Hepatocyte (in vitro differentiated cells): ENCODE data around the gene SLC19A2. TPM values are rescaled to one million over a fixed set of nuclear protein-coding genes. Genes with fewer than 3 reads are reported as not detected.

Experiments used
- DNase-seq: peaks from one replicate; pipeline ENCODE4 v3.0.0-alpha.2; 2016; ENCODE audit warnings: low spot score
- H2AFZ ChIP-seq: fragments of 200-600 bp; sonication (generic); 2 replicates; pipeline ENCODE4 v1.6.0; 2016; ENCODE audit warnings: antibody characterized with exemption, mild to moderate bottlenecking
- H3K27ac ChIP-seq: fragments of 200-600 bp; sonication (generic); 2 replicates; pipeline ENCODE4 v1.5.1; 2016; ENCODE audit warnings: mild to moderate bottlenecking
- H3K27me3 ChIP-seq: fragments of 200-600 bp; sonication (generic); 2 replicates; pipeline ENCODE4 v1.6.1; 2016
- H3K36me3 ChIP-seq: fragments of 200-600 bp; sonication (generic); replicated peaks from 2 replicates; pipeline ENCODE4 v1.5.1; 2016; ENCODE audit warnings: low read depth; ENCODE audit not compliant: insufficient read depth
- H3K4me1 ChIP-seq: fragments of 200-600 bp; sonication (generic); 2 replicates; pipeline ENCODE4 v1.5.1; 2016; ENCODE audit warnings: mild to moderate bottlenecking, moderate library complexity; ENCODE audit not compliant: insufficient read depth
- H3K4me2 ChIP-seq: fragments of 200-600 bp; sonication (generic); 2 replicates; pipeline ENCODE4 v1.6.0; 2016
- H3K4me3 ChIP-seq: fragments of 200-600 bp; sonication (generic); 2 replicates; pipeline ENCODE4 v1.5.1; 2016; ENCODE audit warnings: mild to moderate bottlenecking
- H3K79me2 ChIP-seq: fragments of 200-600 bp; sonication (generic); 2 replicates; pipeline ENCODE4 v1.6.0; 2017; ENCODE audit warnings: mild to moderate bottlenecking
- H3K9me2 ChIP-seq: fragments of 200-600 bp; sonication (generic); replicated peaks from 2 replicates; pipeline ENCODE4 v1.6.0; 2017; ENCODE audit warnings: mild to moderate bottlenecking; ENCODE audit not compliant: insufficient read depth
- H3K9me3 ChIP-seq: fragments of 200-600 bp; sonication (generic); 2 replicates; pipeline ENCODE4 v1.5.1; 2016; ENCODE audit warnings: low read depth, mild to moderate bottlenecking
- H4K20me1 ChIP-seq: fragments of 200-600 bp; sonication (generic); 2 replicates; pipeline ENCODE4 v1.6.0; 2016; ENCODE audit warnings: mild to moderate bottlenecking; ENCODE audit not compliant: insufficient read depth, poor library complexity, severe bottlenecking
- EZH2 ChIP-seq: fragments of 200-600 bp; sonication (generic); IDR thresholded peaks from 2 replicates; pipeline ENCODE4 v1.6.1; 2016; ENCODE audit warnings: antibody characterized with exemption, mild to moderate bottlenecking, borderline replicate concordance
- EZH2phosphoT487 ChIP-seq: fragments of 200-600 bp; sonication (generic); IDR thresholded peaks from one replicate; pipeline ENCODE4 v1.6.1; 2018; ENCODE audit warnings: antibody characterized with exemption, mild to moderate bottlenecking, low read depth, moderate library complexity; ENCODE audit not compliant: unreplicated experiment, severe bottlenecking
- WGBS: methylation state at CpG from one replicate; pipeline ENCODE4 v1.1.6; 2016; ENCODE audit warnings: low lambda C conversion rate; ENCODE audit errors: missing lambda C conversion rate; 5-methylcytosine and 5-hydroxymethylcytosine counted together
- polyA plus RNA-seq: library from polyadenylated mRNA; unstranded; fragments of >200 nt; fragmentation: Nextera tagmentation; extraction: Ambion mirVana; gene quantifications from 2 replicates; pipeline ENCODE4 v1.2.1, GENCODE V29; 2016
- total RNA-seq: library from RNA; depleted of rRNA; stranded (reverse); fragments of >200 nt; gene quantifications from 2 replicates; pipeline ENCODE4 v1.2.3, GENCODE V29; 2014
- TF ChIP-seq, protein P1 (sequence below): fragments of 200-600 bp; sonication (generic); IDR thresholded peaks from 2 replicates; pipeline ENCODE4 v1.5.1; 2016; ENCODE audit warnings: antibody characterized with exemption, mild to moderate bottlenecking; ENCODE audit not compliant: poor library complexity

Gene SLC19A2
- total and polyA plus RNA-seq, 2 experiments from 2014 or later = 15.0 to 41.7 TPM

DNA sequence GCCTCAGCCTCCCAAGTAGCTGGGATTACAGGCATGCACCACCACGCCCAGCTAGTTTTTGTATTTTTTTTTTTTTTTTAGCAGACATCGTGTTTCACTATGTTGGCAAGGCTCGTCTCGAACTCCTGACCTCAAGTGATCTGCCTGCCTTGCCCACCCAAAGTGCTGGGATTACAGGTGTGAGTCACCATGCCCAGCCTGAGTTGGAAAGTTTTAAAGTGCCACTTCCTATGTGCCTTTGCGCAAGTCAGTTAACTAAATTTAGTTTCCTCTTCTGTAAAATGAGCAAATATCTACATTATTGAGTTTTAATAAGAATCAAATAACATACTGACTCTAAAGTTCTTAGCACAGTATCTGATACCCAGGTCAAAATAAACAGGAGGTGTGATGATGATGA, 12.4 kb downstream of the SLC19A2 start:
- no peaks in the 10 kb centered on the region for H3K9me2 ChIP-seq
- WGBS = 98% methylated on average over 5 of the region's 5 CpGs
- H3K4me1 ChIP-seq = no peaks in the 10 kb centered on the region
- peaks cover 51% of the 10 kb centered on the region for H3K79me2 ChIP-seq
- H3K9me3 ChIP-seq = no peaks in the 10 kb centered on the region
- peaks cover 17% of the 10 kb centered on the region for H4K20me1 ChIP-seq
- no peak overlapping the region for H2AFZ ChIP-seq
- no peak overlapping the region for H3K4me3 ChIP-seq
- TF ChIP-seq, protein P1, sequence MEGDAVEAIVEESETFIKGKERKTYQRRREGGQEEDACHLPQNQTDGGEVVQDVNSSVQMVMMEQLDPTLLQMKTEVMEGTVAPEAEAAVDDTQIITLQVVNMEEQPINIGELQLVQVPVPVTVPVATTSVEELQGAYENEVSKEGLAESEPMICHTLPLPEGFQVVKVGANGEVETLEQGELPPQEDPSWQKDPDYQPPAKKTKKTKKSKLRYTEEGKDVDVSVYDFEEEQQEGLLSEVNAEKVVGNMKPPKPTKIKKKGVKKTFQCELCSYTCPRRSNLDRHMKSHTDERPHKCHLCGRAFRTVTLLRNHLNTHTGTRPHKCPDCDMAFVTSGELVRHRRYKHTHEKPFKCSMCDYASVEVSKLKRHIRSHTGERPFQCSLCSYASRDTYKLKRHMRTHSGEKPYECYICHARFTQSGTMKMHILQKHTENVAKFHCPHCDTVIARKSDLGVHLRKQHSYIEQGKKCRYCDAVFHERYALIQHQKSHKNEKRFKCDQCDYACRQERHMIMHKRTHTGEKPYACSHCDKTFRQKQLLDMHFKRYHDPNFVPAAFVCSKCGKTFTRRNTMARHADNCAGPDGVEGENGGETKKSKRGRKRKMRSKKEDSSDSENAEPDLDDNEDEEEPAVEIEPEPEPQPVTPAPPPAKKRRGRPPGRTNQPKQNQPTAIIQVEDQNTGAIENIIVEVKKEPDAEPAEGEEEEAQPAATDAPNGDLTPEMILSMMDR = no peak
- no peak for TF ChIP-seq EZH2
- TF ChIP-seq EZH2phosphoT487 = no peak
- H3K4me2 ChIP-seq = no peak overlapping the region
- no peak for DNase-seq
- H3K36me3 ChIP-seq = no peaks in the 10 kb centered on the region
- no peak overlapping the region for H3K27ac ChIP-seq
- no peaks in the 10 kb centered on the region for H3K27me3 ChIP-seq

- Histone ChIP-seq H3K9me3 (no peaks in the 10 kb centered on the region), H3K9me2 (no peaks in the 10 kb centered on the region), H2AFZ (no peak overlapping the region), H3K4me1 (no peaks in the 10 kb centered on the region), H4K20me1 (peaks cover 12% of the 10 kb centered on the region), H3K4me3 (no peak overlapping the region), H3K79me2 (peaks cover 45% of the 10 kb centered on the region), H3K27ac (no peak overlapping the region), H3K36me3 (no peaks in the 10 kb centered on the region), H3K27me3 (no peaks in the 10 kb centered on the region), H3K4me2 (no peak overlapping the region)
- TF ChIP-seq, protein P1 = no peak
- TF ChIP-seq EZH2phosphoT487 (no peak), EZH2 (no peak)
- DNase-seq = no peak
- 89% methylated on average over 3 of the region's 3 CpGs for WGBS
Measured at GRCh38 chr1:169472738-169473137, 13.0 kb downstream of the SLC19A2 start.

DNA sequence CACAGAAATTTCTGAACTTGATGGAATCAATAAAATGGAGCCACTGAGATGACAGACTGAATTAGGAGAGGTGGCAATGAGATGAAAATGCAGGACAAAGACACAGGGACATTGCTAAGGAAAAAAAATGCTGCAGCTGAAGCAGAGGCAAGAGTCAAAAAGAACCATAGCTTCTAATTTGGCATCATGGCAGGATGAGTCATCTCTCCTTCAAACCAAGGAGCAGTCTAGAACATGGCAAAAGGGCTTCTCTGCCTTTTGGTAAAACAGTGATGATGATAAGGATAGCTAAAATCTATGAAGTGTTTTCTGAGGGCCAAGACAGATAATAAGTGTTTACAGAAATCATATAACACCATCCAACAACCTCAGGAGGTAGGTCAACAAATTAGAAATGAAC, 16.8 kb downstream of the SLC19A2 start:
- Histone ChIP-seq H3K4me1 (no peaks in the 10 kb centered on the region), H3K9me3 (no peaks in the 10 kb centered on the region), H3K79me2 (peaks cover 13% of the 10 kb centered on the region), H3K4me3 (no peak overlapping the region), H3K9me2 (no peaks in the 10 kb centered on the region), H3K27ac (no peak overlapping the region), H2AFZ (no peak overlapping the region), H4K20me1 (no peaks in the 10 kb centered on the region), H3K36me3 (no peaks in the 10 kb centered on the region), H3K27me3 (no peaks in the 10 kb centered on the region), H3K4me2 (no peak overlapping the region)
- TF ChIP-seq, protein P1 = no peak
- TF ChIP-seq EZH2 (no peak), EZH2phosphoT487 (no peak)
- no peak for DNase-seq
